RWPE1 (cell line): ENCODE measurements around the gene ANLN.
"Not testable (repeated sequence)": the region's sequence is repeated elsewhere in the genome, so short reads cannot be mapped to it uniquely, and the experiment has no call there.

ENCODE experiments used
- CTCF ChIA-PET: fragments of 350-600 bp; sonication (Branson Sonifier 250); formaldehyde crosslinking; extraction: SDS; loops from one replicate; lab custom pipeline; 2021; lab: Yijun Ruan, JAX
- POLR2A ChIA-PET: fragments of 400-600 bp; formaldehyde crosslinking; extraction: SDS; loops from one replicate; lab custom pipeline; 2020; ENCODE audit warnings: antibody characterized with exemption; ENCODE audit not compliant: low non-redundant PET; lab: Yijun Ruan, JAX
- DNase-seq: peaks from one replicate; pipeline ENCODE4 v3.0.0; 2012; ENCODE audit warnings: low spot score
- H3K27ac ChIP-seq: fragments of 450-650 bp; 2 replicates; pipeline ENCODE4 v1.5.1; 2017
- CTCF ChIP-seq: fragments of 450-650 bp; conservative IDR thresholded peaks from 2 replicates; pipeline ENCODE4 v1.5.1; 2017; ENCODE audit warnings: low read depth, mild to moderate bottlenecking

Gene ANLN

GRCh38 chr7:36462551-36463137 lies 73.0 kb downstream of the ANLN start:
- CTCF ChIA-PET, result no interaction called here
- DNase-seq, result no peak
- H3K27ac ChIP-seq, result no peak overlapping the region
- POLR2A ChIA-PET, result no interaction called here
- no peak for TF ChIP-seq CTCF

- POLR2A ChIA-PET, result no interaction called here
- no peak for TF ChIP-seq CTCF
- H3K27ac ChIP-seq, result no peak overlapping the region
- DNase-seq, result no peak
- CTCF ChIA-PET, result interaction anchor here (0.6 to 0.9 kb wide), 3 partner anchors 23 to 736 kb away, joined by 3 to 6 read pairs (median 6); no protein-coding TSS in a partner anchor
Observed at GRCh38 chr7:36464271-36464670, 74.6 kb downstream of the ANLN start.

GRCh38 chr7:36466001-36466400 lies 76.3 kb downstream of the ANLN start:
- DNase-seq, CTCF ChIA-PET, H3K27ac ChIP-seq, POLR2A ChIA-PET: not testable (repeated sequence)

GRCh38 chr7:36468370-36469101 lies 78.9 kb downstream of the ANLN start:
- TF ChIP-seq CTCF, result no peak
- ChIA-PET POLR2A (no interaction called here), CTCF (no interaction called here)
- DNase-seq, result no peak
- H3K27ac ChIP-seq, result no peak overlapping the region

- TF ChIP-seq CTCF, result no peak
- ChIA-PET CTCF (interaction anchor here (0.6 kb wide), 1 partner anchor 778 kb away, joined by 3 read pairs; no protein-coding TSS in a partner anchor), POLR2A (no interaction called here)
- no peak overlapping the region for H3K27ac ChIP-seq
- DNase-seq, result no peak
Observed at GRCh38 chr7:36469236-36469635, 79.6 kb downstream of the ANLN start.

- no peak overlapping the region for H3K27ac ChIP-seq
- POLR2A ChIA-PET, result interaction anchor here (0.6 kb wide), 1 partner anchor 12 kb away, joined by 8 read pairs; no protein-coding TSS in a partner anchor
- no peak for DNase-seq
- TF ChIP-seq CTCF, result no peak
- CTCF ChIA-PET, result interaction anchor here (0.6 kb wide), 1 partner anchor 456 kb away, joined by 3 read pairs; no protein-coding TSS in a partner anchor
Observed at GRCh38 chr7:36472141-36472729, 82.6 kb downstream of the ANLN start.
